Measurements from ENCODE around the gene B3GNT8. TPM values are rescaled to one million over a fixed set of nuclear protein-coding genes. Genes with fewer than 3 reads are reported as not detected.

Gene B3GNT8
- total and polyA plus RNA-seq, 2 of the 8 experiments (the other 6 are each of a cell fraction or from before 2014, with no cell fraction given): 0.67 to 0.86 TPM

- H3K4me2 ChIP-seq (ENCODE audit: insufficient read depth in 1 of 2, low read depth in 2 of 2, low read length in 2 of 2): no peak overlapping the region
- TF ChIP-seq CHD2 (IDR thresholded peaks at IDR 0.05; ENCODE audit: low read length) (no peak), ATF3 (IDR thresholded peaks at IDR 0.05; ENCODE audit: insufficient read depth, low read depth, low read length) (no peak), SP1 (IDR thresholded peaks at IDR 0.05; ENCODE audit: low read depth, low read length) (no peak), KDM1A (IDR thresholded peaks at IDR 0.05; ENCODE audit: borderline replicate concordance, low read length) (no peak), E2F6 (IDR thresholded peaks at IDR 0.05) (no peak), RFX5 (IDR thresholded peaks at IDR 0.05; ENCODE audit: borderline replicate concordance, low read depth, low read length) (no peak), POU5F1 (IDR thresholded peaks at IDR 0.05; ENCODE audit: low read depth, low read length) (no peak), MAFK (IDR thresholded peaks at IDR 0.05; ENCODE audit: low read depth, low read length) (no peak), CREB1 (IDR thresholded peaks at IDR 0.05) (no peak), TBP (IDR thresholded peaks at IDR 0.05; ENCODE audit: low read depth, low read length) (no peak), POLR2A (IDR thresholded peaks at IDR 0.05; ENCODE audit: control extremely low read depth in 1 of 2, low read depth in 2 of 2, low read length in 2 of 2) (no peak)
Measured at GRCh38 chr19:41411100-41411967, 15.8 kb downstream of the B3GNT8 start.

More at GRCh38 chr19:41411100-41411967, 15.8 kb downstream of the B3GNT8 start:
- H3K4me3 ChIP-seq (ENCODE audit: extremely low read depth in 1 of 4, insufficient read depth in 2 of 4, low read depth in 3 of 4, low read length in 4 of 4): no peak overlapping the region
- H2AK5ac ChIP-seq (ENCODE audit: low read depth, low read length): no peak overlapping the region
- peaks cover 0 to 5% of the 10 kb centered on the region in 2 experiments for H4K20me1 ChIP-seq (replicated peaks in 1 of 2; ENCODE audit: control insufficient read depth in 1 of 2, insufficient read depth in 2 of 2, low read length in 2 of 2)
- no peak overlapping the region for H3K9ac ChIP-seq (replicated peaks in 1 of 4; ENCODE audit: extremely low read depth in 1 of 4, low read depth in 3 of 4, low read length in 3 of 4)
- ChIA-PET POLR2A (ENCODE audit: partially characterized antibody) (interaction anchor here (1.6 kb wide), 1 partner anchor 17 kb away, joined by 5 read pairs; no protein-coding TSS in a partner anchor), CTCF (ENCODE audit: partially characterized antibody) (no interaction called here)
- H2BK15ac ChIP-seq (ENCODE audit: low read length): no peak overlapping the region
- H3K23me2 ChIP-seq (ENCODE audit: low read depth, low read length): no peaks in the 10 kb centered on the region
- WGBS, 2 experiments (ENCODE audit: extremely low coverage in 1 of 2, insufficient coverage in 1 of 2, insufficient read length in 1 of 2, insufficient replicate concordance in 2 of 2, low coverage in 1 of 2, low lambda C conversion rate in 2 of 2, missing lambda C conversion rate in 1 of 2): 69% methylated on average over 9 of the region's 9 CpGs; no CpG with 5 or more reads in 1 of the 2 experiments
- FAIRE-seq: no peak
- H2BK20ac ChIP-seq (ENCODE audit: low read length): no peak overlapping the region
- no peak overlapping the region for H4K5ac ChIP-seq (ENCODE audit: insufficient read length, low read depth, low read length)
- no peak overlapping the region for H4K8ac ChIP-seq (ENCODE audit: extremely low read depth, insufficient read depth, low read length)
- H3K27me3 ChIP-seq (replicated peaks in 1 of 4; ENCODE audit: control insufficient read depth in 3 of 4, extremely low read depth in 1 of 4, insufficient read depth in 3 of 4, low read length in 3 of 4): no peaks in the 10 kb centered on the region; a peak in 1 of 7 replicates
- no peak overlapping the region for H3K56ac ChIP-seq (replicated peaks; ENCODE audit: insufficient read length, low read depth, low read length)
- no peak overlapping the region for H3K23ac ChIP-seq (ENCODE audit: insufficient read length)
- no peak overlapping the region for H3K18ac ChIP-seq (ENCODE audit: extremely low read depth, low read length)
- no peaks in the 10 kb centered on the region for H3K79me2 ChIP-seq (ENCODE audit: control insufficient read depth in 1 of 2, insufficient read depth in 2 of 2, low read length in 2 of 2)
- H3K27ac ChIP-seq (ENCODE audit: low read depth, low read length): no peak overlapping the region
- H2BK5ac ChIP-seq (ENCODE audit: low read depth, low read length): no peak overlapping the region
- H3K4me1 ChIP-seq (replicated peaks in 1 of 4; ENCODE audit: control insufficient read depth in 3 of 4, insufficient read depth in 4 of 4, low read length in 3 of 4): peaks cover 0 to 5% (median 1%) of the 10 kb centered on the region in 4 experiments; a peak in 5 of 7 replicates
- no peak overlapping the region for H3K14ac ChIP-seq (ENCODE audit: insufficient read length)
- no peak for DNase-seq (ENCODE audit: low read depth in 1 of 2, low spot score in 2 of 2)
- no peaks in the 10 kb centered on the region for H3K79me1 ChIP-seq (ENCODE audit: low read depth, low read length)
- H2BK120ac ChIP-seq (replicated peaks; ENCODE audit: low read depth, low read length): no peak overlapping the region
- no peak overlapping the region for H4K91ac ChIP-seq (replicated peaks; ENCODE audit: insufficient read length, low read length)
- H3K4ac ChIP-seq (replicated peaks; ENCODE audit: insufficient read length, low read depth, low read length): no peak overlapping the region
- H3K36me3 ChIP-seq (ENCODE audit: control insufficient read depth in 2 of 4, insufficient read depth in 4 of 4, low read length in 3 of 4): peaks cover 2 to 9% (median 4%) of the 10 kb centered on the region in 4 experiments; a peak in 4 of 8 replicates
- no peak overlapping the region for H2AFZ ChIP-seq (ENCODE audit: low read length)
- no peak overlapping the region for H2BK12ac ChIP-seq (ENCODE audit: low read depth, low read length)
- no peaks in the 10 kb centered on the region for H3K9me3 ChIP-seq (ENCODE audit: insufficient read depth in 2 of 2, low read depth in 1 of 2, low read length in 1 of 2)

All from H1 (cell line).